GM18861 (cell line): ENCODE results near the gene MAP3K2.
A peak's percentile ranks its signal among the peaks of the same experiment; 100 is the strongest.

Experiments
- ATAC-seq: cut with Tn5 transposase; IDR thresholded peaks from one replicate; pipeline ENCODE4 v1.9.1; 2021; ENCODE audit not compliant: unreplicated experiment

Gene MAP3K2

GRCh38 chr2:127407661-127408003 lies 19.9 kb upstream of the MAP3K2 start:
- peak; percentile 6 for ATAC-seq

GRCh38 chr2:127407091-127407490 lies 19.3 kb upstream of the MAP3K2 start:
- ATAC-seq, result no peak

- ATAC-seq, result no peak
Observed at GRCh38 chr2:127406454-127406853, 18.7 kb upstream of the MAP3K2 start.

GRCh38 chr2:127405255-127405610 lies 17.5 kb upstream of the MAP3K2 start:
- no peak for ATAC-seq

GRCh38 chr2:127404466-127405254 lies 16.9 kb upstream of the MAP3K2 start:
- ATAC-seq, result no peak

GRCh38 chr2:127403460-127403859 lies 15.7 kb upstream of the MAP3K2 start:
- no peak for ATAC-seq

- no peak for ATAC-seq
Observed at GRCh38 chr2:127401757-127402695, 14.3 kb upstream of the MAP3K2 start.

- ATAC-seq, result no peak
Observed at GRCh38 chr2:127400897-127401756, 13.4 kb upstream of the MAP3K2 start.

GRCh38 chr2:127400533-127400896 lies 12.7 kb upstream of the MAP3K2 start:
- no peak for ATAC-seq

GRCh38 chr2:127398239-127398590 lies 10.4 kb upstream of the MAP3K2 start:
- ATAC-seq, result peak; percentile 77

GRCh38 chr2:127397568-127398238 lies 9.9 kb upstream of the MAP3K2 start:
- ATAC-seq, result peak; percentile 13

GRCh38 chr2:127394492-127394891 lies 6.7 kb upstream of the MAP3K2 start:
- ATAC-seq, result no peak

- no peak for ATAC-seq
Observed at GRCh38 chr2:127392828-127393578, 5.2 kb upstream of the MAP3K2 start.

- no peak for ATAC-seq
Observed at GRCh38 chr2:127392133-127392827, 4.5 kb upstream of the MAP3K2 start.

- no peak for ATAC-seq
Observed at GRCh38 chr2:127389778-127390435, 2.1 kb upstream of the MAP3K2 start.

GRCh38 chr2:127388423-127389164 lies 819 bp upstream of the MAP3K2 start:
- ATAC-seq, result peak; percentile 8

- ATAC-seq, result peak; percentile 30
Observed at GRCh38 chr2:127386764-127387654, 766 bp downstream of the MAP3K2 start.
